ENCODE measurements around the gene NACC2. TPM values are rescaled to one million over a fixed set of nuclear protein-coding genes. Genes with fewer than 3 reads are reported as not detected.

NACC2 gene
- total and polyA plus RNA-seq, 9 of the 15 experiments (the other 6 are each of a cell fraction or from before 2014, with no cell fraction given): 0.70 to 25.1 (median 5.6) TPM

DNA sequence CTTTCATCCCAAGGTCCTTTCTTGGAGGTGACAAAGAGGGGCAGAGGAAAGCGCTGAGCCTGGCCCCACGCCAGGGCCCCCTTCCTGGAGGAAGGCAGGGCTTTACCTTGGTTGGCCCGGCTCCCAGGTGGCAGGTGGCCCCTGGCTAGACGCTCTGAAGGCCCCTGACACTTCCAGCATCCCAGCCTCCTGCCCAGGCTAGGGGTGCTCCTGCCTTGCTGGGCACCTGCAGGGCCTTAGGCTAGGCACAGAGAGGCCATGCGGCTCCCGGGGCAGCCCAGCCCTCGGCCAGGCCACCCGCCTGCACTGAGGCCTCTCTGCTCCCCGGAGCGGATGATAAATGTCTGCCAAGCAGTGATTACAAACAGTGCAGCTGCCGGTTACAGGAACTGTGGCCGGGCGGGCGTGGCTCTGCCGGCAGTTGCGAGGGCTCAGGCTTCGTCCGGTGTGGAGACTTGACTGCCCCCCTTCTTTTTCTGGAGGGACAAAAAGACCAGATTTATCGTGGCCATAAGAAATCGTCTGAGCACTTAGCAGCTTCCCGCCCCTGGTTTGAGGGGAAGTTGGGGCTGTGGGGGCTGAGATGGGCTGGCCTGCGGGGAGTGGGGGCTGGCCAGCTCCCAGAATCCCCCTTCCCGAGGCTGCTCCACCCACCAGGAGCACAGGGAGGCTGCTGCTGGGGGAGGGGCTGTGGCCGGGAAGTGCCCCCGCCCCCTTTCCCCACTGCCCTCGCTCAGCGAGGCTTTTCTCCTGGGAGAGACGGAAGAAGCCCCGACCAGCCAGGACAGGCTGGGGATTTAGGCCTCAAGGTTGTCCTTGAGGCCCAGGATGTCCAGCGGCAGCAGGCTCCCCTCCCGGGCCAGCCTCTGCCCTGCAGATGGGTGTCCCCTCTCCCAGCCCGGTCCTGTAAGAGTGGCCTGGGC lies 102.3 kb downstream of the NACC2 start (continued):
- TF ChIP-seq, protein P1, sequence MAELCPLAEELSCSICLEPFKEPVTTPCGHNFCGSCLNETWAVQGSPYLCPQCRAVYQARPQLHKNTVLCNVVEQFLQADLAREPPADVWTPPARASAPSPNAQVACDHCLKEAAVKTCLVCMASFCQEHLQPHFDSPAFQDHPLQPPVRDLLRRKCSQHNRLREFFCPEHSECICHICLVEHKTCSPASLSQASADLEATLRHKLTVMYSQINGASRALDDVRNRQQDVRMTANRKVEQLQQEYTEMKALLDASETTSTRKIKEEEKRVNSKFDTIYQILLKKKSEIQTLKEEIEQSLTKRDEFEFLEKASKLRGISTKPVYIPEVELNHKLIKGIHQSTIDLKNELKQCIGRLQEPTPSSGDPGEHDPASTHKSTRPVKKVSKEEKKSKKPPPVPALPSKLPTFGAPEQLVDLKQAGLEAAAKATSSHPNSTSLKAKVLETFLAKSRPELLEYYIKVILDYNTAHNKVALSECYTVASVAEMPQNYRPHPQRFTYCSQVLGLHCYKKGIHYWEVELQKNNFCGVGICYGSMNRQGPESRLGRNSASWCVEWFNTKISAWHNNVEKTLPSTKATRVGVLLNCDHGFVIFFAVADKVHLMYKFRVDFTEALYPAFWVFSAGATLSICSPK (IDR thresholded peaks at IDR 0.05; ENCODE audit: borderline replicate concordance): no peak
- TF ChIP-seq COPS2 (conservative IDR thresholded peaks at IDR 0.05): no peak
- TF ChIP-seq, protein P2, sequence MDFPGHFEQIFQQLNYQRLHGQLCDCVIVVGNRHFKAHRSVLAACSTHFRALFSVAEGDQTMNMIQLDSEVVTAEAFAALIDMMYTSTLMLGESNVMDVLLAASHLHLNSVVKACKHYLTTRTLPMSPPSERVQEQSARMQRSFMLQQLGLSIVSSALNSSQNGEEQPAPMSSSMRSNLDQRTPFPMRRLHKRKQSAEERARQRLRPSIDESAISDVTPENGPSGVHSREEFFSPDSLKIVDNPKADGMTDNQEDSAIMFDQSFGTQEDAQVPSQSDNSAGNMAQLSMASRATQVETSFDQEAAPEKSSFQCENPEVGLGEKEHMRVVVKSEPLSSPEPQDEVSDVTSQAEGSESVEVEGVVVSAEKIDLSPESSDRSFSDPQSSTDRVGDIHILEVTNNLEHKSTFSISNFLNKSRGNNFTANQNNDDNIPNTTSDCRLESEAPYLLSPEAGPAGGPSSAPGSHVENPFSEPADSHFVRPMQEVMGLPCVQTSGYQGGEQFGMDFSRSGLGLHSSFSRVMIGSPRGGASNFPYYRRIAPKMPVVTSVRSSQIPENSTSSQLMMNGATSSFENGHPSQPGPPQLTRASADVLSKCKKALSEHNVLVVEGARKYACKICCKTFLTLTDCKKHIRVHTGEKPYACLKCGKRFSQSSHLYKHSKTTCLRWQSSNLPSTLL (IDR thresholded peaks at IDR 0.05): no peak
- TF ChIP-seq, protein P3, sequence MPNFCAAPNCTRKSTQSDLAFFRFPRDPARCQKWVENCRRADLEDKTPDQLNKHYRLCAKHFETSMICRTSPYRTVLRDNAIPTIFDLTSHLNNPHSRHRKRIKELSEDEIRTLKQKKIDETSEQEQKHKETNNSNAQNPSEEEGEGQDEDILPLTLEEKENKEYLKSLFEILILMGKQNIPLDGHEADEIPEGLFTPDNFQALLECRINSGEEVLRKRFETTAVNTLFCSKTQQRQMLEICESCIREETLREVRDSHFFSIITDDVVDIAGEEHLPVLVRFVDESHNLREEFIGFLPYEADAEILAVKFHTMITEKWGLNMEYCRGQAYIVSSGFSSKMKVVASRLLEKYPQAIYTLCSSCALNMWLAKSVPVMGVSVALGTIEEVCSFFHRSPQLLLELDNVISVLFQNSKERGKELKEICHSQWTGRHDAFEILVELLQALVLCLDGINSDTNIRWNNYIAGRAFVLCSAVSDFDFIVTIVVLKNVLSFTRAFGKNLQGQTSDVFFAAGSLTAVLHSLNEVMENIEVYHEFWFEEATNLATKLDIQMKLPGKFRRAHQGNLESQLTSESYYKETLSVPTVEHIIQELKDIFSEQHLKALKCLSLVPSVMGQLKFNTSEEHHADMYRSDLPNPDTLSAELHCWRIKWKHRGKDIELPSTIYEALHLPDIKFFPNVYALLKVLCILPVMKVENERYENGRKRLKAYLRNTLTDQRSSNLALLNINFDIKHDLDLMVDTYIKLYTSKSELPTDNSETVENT (CRISPR knock-in tag; IDR thresholded peaks at IDR 0.05): no peak
- TF ChIP-seq NCOA2 (IDR thresholded peaks at IDR 0.05; ENCODE audit: partially characterized antibody in 2 of 2): no peak
- TF ChIP-seq, protein P4, sequence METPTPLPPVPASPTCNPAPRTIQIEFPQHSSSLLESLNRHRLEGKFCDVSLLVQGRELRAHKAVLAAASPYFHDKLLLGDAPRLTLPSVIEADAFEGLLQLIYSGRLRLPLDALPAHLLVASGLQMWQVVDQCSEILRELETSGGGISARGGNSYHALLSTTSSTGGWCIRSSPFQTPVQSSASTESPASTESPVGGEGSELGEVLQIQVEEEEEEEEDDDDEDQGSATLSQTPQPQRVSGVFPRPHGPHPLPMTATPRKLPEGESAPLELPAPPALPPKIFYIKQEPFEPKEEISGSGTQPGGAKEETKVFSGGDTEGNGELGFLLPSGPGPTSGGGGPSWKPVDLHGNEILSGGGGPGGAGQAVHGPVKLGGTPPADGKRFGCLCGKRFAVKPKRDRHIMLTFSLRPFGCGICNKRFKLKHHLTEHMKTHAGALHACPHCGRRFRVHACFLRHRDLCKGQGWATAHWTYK (CRISPR knock-in tag; IDR thresholded peaks at IDR 0.05): no peak
- 0 out of 2 replicates have a peak, but pooled peaks have one; percentile 19 for TF ChIP-seq FOSL1 (tag; conservative IDR thresholded peaks at IDR 0.05)
- TF ChIP-seq, protein P5, sequence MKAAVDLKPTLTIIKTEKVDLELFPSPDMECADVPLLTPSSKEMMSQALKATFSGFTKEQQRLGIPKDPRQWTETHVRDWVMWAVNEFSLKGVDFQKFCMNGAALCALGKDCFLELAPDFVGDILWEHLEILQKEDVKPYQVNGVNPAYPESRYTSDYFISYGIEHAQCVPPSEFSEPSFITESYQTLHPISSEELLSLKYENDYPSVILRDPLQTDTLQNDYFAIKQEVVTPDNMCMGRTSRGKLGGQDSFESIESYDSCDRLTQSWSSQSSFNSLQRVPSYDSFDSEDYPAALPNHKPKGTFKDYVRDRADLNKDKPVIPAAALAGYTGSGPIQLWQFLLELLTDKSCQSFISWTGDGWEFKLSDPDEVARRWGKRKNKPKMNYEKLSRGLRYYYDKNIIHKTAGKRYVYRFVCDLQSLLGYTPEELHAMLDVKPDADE (conservative IDR thresholded peaks at IDR 0.05; ENCODE audit: control insufficient read depth, low read depth, low read length): peak; percentile 87
- TF ChIP-seq BRD4 (IDR thresholded peaks at IDR 0.05): no peak
- TF ChIP-seq CBX8 (IDR thresholded peaks at IDR 0.05; ENCODE audit: borderline replicate concordance, extremely low read depth, low read depth, low read length, poor library complexity, severe bottlenecking): no peak
- TF ChIP-seq XRCC4 (IDR thresholded peaks at IDR 0.05; ENCODE audit: extremely low read depth, insufficient read depth, insufficient read length): no peak
- peak; percentile 40 for TF ChIP-seq ZFX (CRISPR knock-in tag; IDR thresholded peaks at IDR 0.05)
- TF ChIP-seq TRIM28 (IDR thresholded peaks at IDR 0.05): no peak
- no peak for TF ChIP-seq ZNF121 (CRISPR knock-in tag; conservative IDR thresholded peaks at IDR 0.05)
- TF ChIP-seq SMARCB1 (IDR thresholded peaks at IDR 0.05; ENCODE audit: insufficient read length, low read depth): no peak
- TF ChIP-seq FOXA1 (IDR thresholded peaks at IDR 0.05; ENCODE audit: borderline replicate concordance): no peak
- TF ChIP-seq ELF4 (CRISPR knock-in tag; IDR thresholded peaks at IDR 0.05): no peak

Data from K562 (cell line).